ENCODE measurements around the gene GSK3B. TPM values are rescaled to one million over a fixed set of nuclear protein-coding genes. Genes with fewer than 3 reads are reported as not detected.

GSK3B gene
- total RNA-seq, 5 donors from 2014 or later (not counting 1 experiment from before 2014, with no cell fraction given): 30.5 to 47.9 (median 32.7) TPM

- DNase-seq (peak in 12 of 35 experiments; percentile 5 to 46 (median 12)), ATAC-seq (replicated peaks in 1 of 4) (no peak)
- Mint-ChIP-seq H3K27me3 (no peaks in the 10 kb centered on the region), H3K4me3 (no peak overlapping the region), H3K4me1 (peaks cover 28 to 29% (median 29%) of the 10 kb centered on the region in 3 donors), H3K9me3 (no peaks in the 10 kb centered on the region), H3K36me3 (peaks cover 7% of the 10 kb centered on the region), H3K27ac (no peak overlapping the region)
- ChIA-PET CTCF (interaction anchor here in 1 of 2 donors (0.7 to 1.5 kb wide), 2 partner anchors 54 to 64 kb away, joined by 3 to 4 read pairs; no protein-coding TSS in a partner anchor), POLR2A (interaction anchor here in 1 of 2 donors (0.5 to 1.1 kb wide), 6 partner anchors 18 to 1470 kb away, joined by 3 to 7 read pairs (median 3); partner anchors contain the start of gene NDUFB4)
- H3K4me1 ChIP-seq (ENCODE audit: control insufficient read depth in 1 of 2, extremely low read depth in 1 of 2, insufficient read depth in 2 of 2, low read length in 2 of 2): peaks cover 13 to 33% of the 10 kb centered on the region in 2 experiments
- whole genome bisulfite sequencing (ENCODE audit: insufficient coverage): 0% methylated on average over 6 of the region's 22 CpGs
- peak overlapping the region; percentile 76 for H3K27ac ChIP-seq (ENCODE audit: low read length)
- H3K27me3 ChIP-seq (replicated peaks in 1 of 2; ENCODE audit: control insufficient read depth in 2 of 2, extremely low read depth in 1 of 2, insufficient read depth in 2 of 2, low read length in 1 of 2): no peaks in the 10 kb centered on the region
- no peaks in the 10 kb centered on the region for H3K9me3 ChIP-seq
- H3K4me3 ChIP-seq (ENCODE audit: control insufficient read depth in 1 of 2, extremely low read depth in 1 of 2, low read length in 1 of 2): peak overlapping the region; percentile 81 to 82
- H3K36me3 ChIP-seq (ENCODE audit: control insufficient read depth in 2 of 2, extremely low read depth in 1 of 2, insufficient read depth in 1 of 2, low read length in 1 of 2): peaks cover 0 to 1% of the 10 kb centered on the region in 2 donors
Observed at GRCh38 chr3:120093119-120093910, 932 bp downstream of the GSK3B start.

GRCh38 chr3:120092474-120092873 is 1.8 kb downstream of the GSK3B start:
- no peaks in the 10 kb centered on the region for H3K9me3 Mint-ChIP-seq
- H3K4me1 Mint-ChIP-seq: peaks cover 29 to 34% (median 31%) of the 10 kb centered on the region in 3 donors
- Histone ChIP-seq H3K27me3 (replicated peaks in 1 of 2; ENCODE audit: control insufficient read depth in 2 of 2, extremely low read depth in 1 of 2, insufficient read depth in 2 of 2, low read length in 1 of 2) (no peaks in the 10 kb centered on the region), H3K4me1 (ENCODE audit: control insufficient read depth in 1 of 2, extremely low read depth in 1 of 2, insufficient read depth in 2 of 2, low read length in 2 of 2) (peaks cover 13 to 33% of the 10 kb centered on the region in 2 experiments), H3K27ac (ENCODE audit: low read length) (no peak overlapping the region), H3K4me3 (ENCODE audit: control insufficient read depth in 1 of 2, extremely low read depth in 1 of 2, low read length in 1 of 2) (peak overlapping the region in 1 of 2 donors; percentile 82), H3K9me3 (no peaks in the 10 kb centered on the region), H3K36me3 (ENCODE audit: control insufficient read depth in 2 of 2, extremely low read depth in 1 of 2, insufficient read depth in 1 of 2, low read length in 1 of 2) (no peaks in the 10 kb centered on the region)
- H3K27me3 Mint-ChIP-seq: no peaks in the 10 kb centered on the region
- ATAC-seq (replicated peaks in 1 of 4): no peak
- no peak overlapping the region for H3K4me3 Mint-ChIP-seq
- CTCF ChIA-PET: interaction anchor here in 1 of 2 donors (1.5 kb wide), 1 partner anchor 55 kb away, joined by 7 read pairs; no protein-coding TSS in a partner anchor
- POLR2A ChIA-PET: interaction anchor here in 1 of 2 donors (0.6 kb wide), 2 partner anchors 212 to 244 kb away, joined by 3 to 25 read pairs; no protein-coding TSS in a partner anchor
- no peak overlapping the region for H3K27ac Mint-ChIP-seq
- H3K36me3 Mint-ChIP-seq: peaks cover 7% of the 10 kb centered on the region
- no CpG with 5 or more reads among the region's 1 CpG for WGBS (ENCODE audit: insufficient coverage)
- peak in 1 of 35 experiments; percentile 17 for DNase-seq

- H3K4me3 Mint-ChIP-seq: no peak overlapping the region
- 78% methylated on average over 1 of the region's 1 CpG for WGBS (ENCODE audit: insufficient coverage)
- H3K27me3 Mint-ChIP-seq: no peaks in the 10 kb centered on the region
- H3K27ac Mint-ChIP-seq: no peak overlapping the region
- H3K27ac ChIP-seq (ENCODE audit: low read length): no peak overlapping the region
- ChIA-PET CTCF (no interaction called here), POLR2A (no interaction called here)
- DNase-seq (no peak), ATAC-seq (replicated peaks in 1 of 4) (no peak)
- H3K4me3 ChIP-seq (ENCODE audit: control insufficient read depth in 1 of 2, extremely low read depth in 1 of 2, low read length in 1 of 2): no peak overlapping the region
- peaks cover 9% of the 10 kb centered on the region for H3K36me3 Mint-ChIP-seq
- H3K9me3 Mint-ChIP-seq: no peaks in the 10 kb centered on the region
- no peaks in the 10 kb centered on the region for H3K36me3 ChIP-seq (ENCODE audit: control insufficient read depth in 2 of 2, extremely low read depth in 1 of 2, insufficient read depth in 1 of 2, low read length in 1 of 2)
- peaks cover 27 to 30% (median 29%) of the 10 kb centered on the region in 3 donors for H3K4me1 Mint-ChIP-seq
- H3K27me3 ChIP-seq (replicated peaks in 1 of 2; ENCODE audit: control insufficient read depth in 2 of 2, extremely low read depth in 1 of 2, insufficient read depth in 2 of 2, low read length in 1 of 2): no peaks in the 10 kb centered on the region
- H3K4me1 ChIP-seq (ENCODE audit: control insufficient read depth in 1 of 2, extremely low read depth in 1 of 2, insufficient read depth in 2 of 2, low read length in 2 of 2): peaks cover 3 to 37% of the 10 kb centered on the region in 2 experiments
- no peaks in the 10 kb centered on the region for H3K9me3 ChIP-seq
Observed at GRCh38 chr3:120090422-120090821, 3.8 kb downstream of the GSK3B start.

- H3K4me1 ChIP-seq (ENCODE audit: control insufficient read depth in 1 of 2, extremely low read depth in 1 of 2, insufficient read depth in 2 of 2, low read length in 2 of 2): peaks cover 3 to 41% of the 10 kb centered on the region in 2 experiments
- no peaks in the 10 kb centered on the region for H3K36me3 ChIP-seq (ENCODE audit: control insufficient read depth in 2 of 2, extremely low read depth in 1 of 2, insufficient read depth in 1 of 2, low read length in 1 of 2)
- H3K27ac ChIP-seq (ENCODE audit: low read length): no peak overlapping the region
- Mint-ChIP-seq H3K4me3 (peak overlapping the region in 2 of 3 donors; percentile 18 to 35), H3K27ac (peak overlapping the region in 1 of 2 donors; percentile 20), H3K36me3 (peaks cover 12% of the 10 kb centered on the region), H3K4me1 (peaks cover 32 to 36% (median 35%) of the 10 kb centered on the region in 3 donors), H3K9me3 (no peaks in the 10 kb centered on the region), H3K27me3 (no peaks in the 10 kb centered on the region)
- POLR2A ChIA-PET: interaction anchor here in 1 of 2 donors (0.6 kb wide), 1 partner anchor 664 kb away, joined by 3 read pairs; no protein-coding TSS in a partner anchor
- ATAC-seq (replicated peaks in 1 of 4): no peak
- CTCF ChIA-PET: interaction anchor here in 1 of 2 donors (0.7 kb wide), 1 partner anchor 9 kb away, joined by 3 read pairs; no protein-coding TSS in a partner anchor
- no peaks in the 10 kb centered on the region for H3K27me3 ChIP-seq (replicated peaks in 1 of 2; ENCODE audit: control insufficient read depth in 2 of 2, extremely low read depth in 1 of 2, insufficient read depth in 2 of 2, low read length in 1 of 2)
- no peak for DNase-seq
- H3K9me3 ChIP-seq: no peaks in the 10 kb centered on the region
- no peak overlapping the region for H3K4me3 ChIP-seq (ENCODE audit: control insufficient read depth in 1 of 2, extremely low read depth in 1 of 2, low read length in 1 of 2)
- WGBS (ENCODE audit: insufficient coverage): no CpG with 5 or more reads among the region's 4 CpGs
Observed at GRCh38 chr3:120089089-120089488, 5.2 kb downstream of the GSK3B start.

- Mint-ChIP-seq H3K27ac (peak overlapping the region in 1 of 2 donors; percentile 20), H3K27me3 (no peaks in the 10 kb centered on the region), H3K36me3 (peaks cover 12% of the 10 kb centered on the region), H3K4me3 (peak overlapping the region in 1 of 3 donors; percentile 35), H3K4me1 (peaks cover 36 to 39% (median 38%) of the 10 kb centered on the region in 3 donors), H3K9me3 (no peaks in the 10 kb centered on the region)
- POLR2A ChIA-PET: no interaction called here
- CTCF ChIA-PET: interaction anchor here in 1 of 2 donors (0.7 kb wide), 1 partner anchor 10 kb away, joined by 3 read pairs; no protein-coding TSS in a partner anchor
- no peak overlapping the region for H3K27ac ChIP-seq (ENCODE audit: low read length)
- H3K36me3 ChIP-seq (ENCODE audit: control insufficient read depth in 2 of 2, extremely low read depth in 1 of 2, insufficient read depth in 1 of 2, low read length in 1 of 2): no peaks in the 10 kb centered on the region
- H3K27me3 ChIP-seq (replicated peaks in 1 of 2; ENCODE audit: control insufficient read depth in 2 of 2, extremely low read depth in 1 of 2, insufficient read depth in 2 of 2, low read length in 1 of 2): no peaks in the 10 kb centered on the region
- H3K4me3 ChIP-seq (ENCODE audit: control insufficient read depth in 1 of 2, extremely low read depth in 1 of 2, low read length in 1 of 2): no peak overlapping the region
- ATAC-seq (replicated peaks in 1 of 4) (peak in 1 of 4 experiments; percentile 49), DNase-seq (peak in 1 of 35 experiments; percentile 3)
- no CpG with 5 or more reads among the region's 3 CpGs for WGBS (ENCODE audit: insufficient coverage)
- H3K4me1 ChIP-seq (ENCODE audit: control insufficient read depth in 1 of 2, extremely low read depth in 1 of 2, insufficient read depth in 2 of 2, low read length in 2 of 2): peaks cover 3 to 43% of the 10 kb centered on the region in 2 experiments
- no peaks in the 10 kb centered on the region for H3K9me3 ChIP-seq
Observed at GRCh38 chr3:120088622-120089021, 5.6 kb downstream of the GSK3B start.

- Mint-ChIP-seq H3K27ac (no peak overlapping the region), H3K27me3 (no peaks in the 10 kb centered on the region), H3K36me3 (peaks cover 20% of the 10 kb centered on the region), H3K4me1 (peaks cover 74 to 77% (median 75%) of the 10 kb centered on the region in 3 donors), H3K9me3 (no peaks in the 10 kb centered on the region), H3K4me3 (no peak overlapping the region)
- CTCF ChIA-PET: interaction anchor here in 1 of 2 donors (0.6 to 1.0 kb wide), 2 partner anchors 10 to 88 kb away, joined by 3 to 6 read pairs; no protein-coding TSS in a partner anchor
- Histone ChIP-seq H3K9me3 (no peaks in the 10 kb centered on the region), H3K4me3 (ENCODE audit: control insufficient read depth in 1 of 2, extremely low read depth in 1 of 2, low read length in 1 of 2) (no peak overlapping the region), H3K27ac (ENCODE audit: low read length) (no peak overlapping the region), H3K36me3 (ENCODE audit: control insufficient read depth in 2 of 2, extremely low read depth in 1 of 2, insufficient read depth in 1 of 2, low read length in 1 of 2) (no peaks in the 10 kb centered on the region), H3K4me1 (ENCODE audit: control insufficient read depth in 1 of 2, extremely low read depth in 1 of 2, insufficient read depth in 2 of 2, low read length in 2 of 2) (peaks cover 19 to 24% of the 10 kb centered on the region in 2 experiments), H3K27me3 (replicated peaks in 1 of 2; ENCODE audit: control insufficient read depth in 2 of 2, extremely low read depth in 1 of 2, insufficient read depth in 2 of 2, low read length in 1 of 2) (no peaks in the 10 kb centered on the region)
- DNase-seq (no peak), ATAC-seq (replicated peaks in 1 of 4) (no peak)
- WGBS (ENCODE audit: insufficient coverage): no CpG with 5 or more reads among the region's 3 CpGs
- POLR2A ChIA-PET: interaction anchor here (0.6 kb wide), 2 partner anchors 87 to 145 kb away, joined by 5 to 10 read pairs; no protein-coding TSS in a partner anchor
Observed at GRCh38 chr3:120081719-120082118, 12.5 kb downstream of the GSK3B start.

Measured in T-cell (primary cell).